WTC11 (cell line): ENCODE results near the gene TMEM141. TPM values are rescaled to one million over a fixed set of nuclear protein-coding genes. Genes with fewer than 3 reads are reported as not detected.
"Not testable (repeated sequence)": the region's sequence is repeated elsewhere in the genome, so short reads cannot be mapped to it uniquely, and the experiment has no call there.

ENCODE experiments used
- ATAC-seq: fragments of 200-7000 bp; cut with Tn5 transposase; 2 replicates; pipeline ENCODE4 v1.10.0; 2021; ENCODE audit warnings: mild to moderate bottlenecking, moderate library complexity
- CTCF ChIA-PET: fragments of 300-600 bp; sonication (Branson Sonifier 250); formaldehyde crosslinking; loops from one replicate; lab custom pipeline; 2021; ENCODE audit warnings: antibody characterized with exemption; lab: Charles Lee
- POLR2A ChIA-PET: fragments of 350-600 bp; sonication (Branson Sonifier 250); formaldehyde crosslinking; loops from one replicate; lab custom pipeline; 2021; ENCODE audit warnings: antibody characterized with exemption; lab: Charles Lee
- DNase-seq: peaks from one replicate; pipeline ENCODE4 v3.0.0; 2021; ENCODE audit warnings: low spot score
- H3K27ac Mint-ChIP-seq: 2 replicates; pipeline ENCODE4 v1.8.0; 2021; ENCODE audit warnings: mixed read lengths
- H3K27me3 Mint-ChIP-seq: 2 replicates; pipeline ENCODE4 v1.8.0; 2021; ENCODE audit warnings: low read depth, mild to moderate bottlenecking, moderate library complexity, mixed read lengths
- H3K36me3 Mint-ChIP-seq: 2 replicates; pipeline ENCODE4 v1.8.0; 2021; ENCODE audit warnings: mixed read lengths
- H3K4me1 Mint-ChIP-seq: 2 replicates; pipeline ENCODE4 v1.8.0; 2022; ENCODE audit warnings: mixed read lengths
- H3K4me3 Mint-ChIP-seq: 2 replicates; pipeline ENCODE4 v1.8.0; 2021; ENCODE audit warnings: mild to moderate bottlenecking, moderate library complexity, mixed read lengths
- H3K9me3 Mint-ChIP-seq: 2 replicates; pipeline ENCODE4 v1.8.0; 2021; ENCODE audit warnings: mixed read lengths
- ATF6 ChIP-seq: sonication (generic); formaldehyde crosslinking; IDR thresholded peaks from 2 replicates; pipeline ENCODE4 v1.8.1; 2023; ENCODE audit warnings: mild to moderate bottlenecking, missing genetic modification reagents
- FOXP1 ChIP-seq: sonication (generic); formaldehyde crosslinking; IDR thresholded peaks from 2 replicates; pipeline ENCODE4 v1.8.0; 2022; ENCODE audit warnings: missing genetic modification reagents, mild to moderate bottlenecking, moderate library complexity, borderline replicate concordance
- GRHL2 ChIP-seq: fragments of 250-450 bp; sonication (Bioruptor Pico); IDR thresholded peaks from 2 replicates; pipeline ENCODE4 v1.8.0; 2022; ENCODE audit warnings: mild to moderate bottlenecking, moderate library complexity; ENCODE audit not compliant: insufficient replicate concordance, severe bottlenecking
- GTF2I ChIP-seq: fragments of 250-450 bp; sonication (Bioruptor Pico); conservative IDR thresholded peaks from 2 replicates; pipeline ENCODE4 v1.4.0; 2021; ENCODE audit warnings: mild to moderate bottlenecking
- NFE2L1 ChIP-seq: sonication (generic); formaldehyde crosslinking; IDR thresholded peaks from 2 replicates; pipeline ENCODE4 v1.8.1; 2023; ENCODE audit warnings: missing genetic modification reagents
- NR2C2 ChIP-seq: sonication (generic); formaldehyde crosslinking; IDR thresholded peaks from 2 replicates; pipeline ENCODE4 v1.8.0; 2022; ENCODE audit warnings: mild to moderate bottlenecking, missing genetic modification reagents
- RORB ChIP-seq: fragments of 250-450 bp; sonication (Bioruptor Pico); IDR thresholded peaks from 2 replicates; pipeline ENCODE4 v1.9.0; 2021; ENCODE audit warnings: mild to moderate bottlenecking
- SOX15 ChIP-seq: fragments of 250-450 bp; sonication (Bioruptor Pico); IDR thresholded peaks from 2 replicates; pipeline ENCODE4 v1.9.0; 2021; ENCODE audit warnings: mild to moderate bottlenecking
- TP53 ChIP-seq: sonication (generic); formaldehyde crosslinking; IDR thresholded peaks from 2 replicates; pipeline ENCODE4 v1.8.1; 2023; ENCODE audit warnings: mild to moderate bottlenecking, missing genetic modification reagents
- USF2 ChIP-seq: sonication (generic); formaldehyde crosslinking; IDR thresholded peaks from 2 replicates; pipeline ENCODE4 v1.8.1; 2023; ENCODE audit warnings: mild to moderate bottlenecking, missing genetic modification reagents, moderate library complexity
- ZMAT4 ChIP-seq: fragments of 250-450 bp; sonication (Bioruptor Pico); IDR thresholded peaks from 2 replicates; pipeline ENCODE4 v1.9.0; 2021; ENCODE audit warnings: mild to moderate bottlenecking
- ZNF121 ChIP-seq: sonication (generic); formaldehyde crosslinking; IDR thresholded peaks from 2 replicates; pipeline ENCODE4 v1.8.0; 2023; ENCODE audit warnings: missing genetic modification reagents
- total RNA-seq: library from RNA; stranded (reverse); gene quantifications from 3 replicates; pipeline ENCODE4 v1.2.3, GENCODE V29; 2021
- TF ChIP-seq, protein P1 (sequence below): sonication (generic); formaldehyde crosslinking; IDR thresholded peaks from 2 replicates; pipeline ENCODE4 v1.8.0; 2022; ENCODE audit warnings: missing genetic modification reagents
- TF ChIP-seq, protein P2 (sequence below): sonication (generic); formaldehyde crosslinking; IDR thresholded peaks from 2 replicates; pipeline ENCODE4 v1.8.1; 2023; ENCODE audit warnings: mild to moderate bottlenecking, missing genetic modification reagents, moderate library complexity

TMEM141 gene
- total RNA-seq, 1 experiment from 2014 or later, result 72.0 TPM

DNA sequence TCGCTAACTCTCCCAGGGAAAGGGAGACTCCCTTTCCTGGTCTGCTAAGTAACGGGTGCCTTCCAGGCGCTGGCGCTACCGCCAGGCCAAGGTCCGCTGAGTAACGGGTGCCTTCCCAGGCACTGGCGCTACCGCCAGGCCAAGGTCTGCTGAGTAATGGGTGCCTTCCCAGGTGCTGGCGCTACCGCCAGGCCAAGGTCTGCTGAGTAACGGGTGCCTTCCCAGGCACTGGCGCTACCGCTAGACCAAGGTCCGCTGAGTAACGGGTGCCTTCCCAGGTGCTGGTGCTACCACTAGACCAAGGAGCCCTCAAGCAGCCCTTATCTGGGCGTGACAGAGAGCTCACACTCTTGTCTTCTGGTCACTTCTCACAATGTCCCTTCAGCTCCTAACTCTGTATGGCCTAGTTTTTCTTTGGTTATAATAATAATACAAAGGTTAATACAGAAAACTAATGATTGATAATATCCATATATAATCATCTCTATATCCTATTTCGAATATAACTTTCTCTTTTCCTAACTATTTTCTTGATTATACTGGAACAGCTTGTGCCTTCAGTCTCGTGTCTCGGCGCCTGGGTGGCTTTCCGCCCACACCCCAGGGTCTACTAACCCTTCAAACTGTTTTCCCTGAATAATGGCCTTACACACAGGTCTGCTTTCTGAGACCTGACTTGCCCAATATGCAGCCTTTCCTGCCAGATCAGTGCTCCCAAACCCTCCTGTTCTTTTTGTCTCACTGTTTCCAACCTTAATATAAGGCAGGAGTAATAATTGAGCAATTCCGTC lies 5.4 kb upstream of the TMEM141 start:
- POLR2A ChIA-PET, DNase-seq, H3K9me3 Mint-ChIP-seq, ATAC-seq, H3K36me3 Mint-ChIP-seq, H3K4me1 Mint-ChIP-seq, H3K4me3 Mint-ChIP-seq, H3K27ac Mint-ChIP-seq: not testable (repeated sequence)
- CTCF ChIA-PET, result interaction anchor here (0.7 to 1.4 kb wide), 4 partner anchors 8 to 244 kb away, joined by 3 to 5 read pairs (median 4); no protein-coding TSS in a partner anchor
- H3K27me3 Mint-ChIP-seq, result peaks cover 15% of the 10 kb centered on the region

GRCh38 chr9:136786451-136786850 lies 4.7 kb upstream of the TMEM141 start:
- Mint-ChIP-seq H3K36me3 (no peaks in the 10 kb centered on the region), H3K27ac (no peak overlapping the region), H3K4me3 (no peak overlapping the region), H3K9me3 (no peaks in the 10 kb centered on the region), H3K4me1 (peaks cover 9% of the 10 kb centered on the region), H3K27me3 (peaks cover 9% of the 10 kb centered on the region)
- TF ChIP-seq NR2C2 (CRISPR knock-in tag), result no peak
- no peak for TF ChIP-seq ATF6 (CRISPR knock-in tag)
- TF ChIP-seq USF2 (CRISPR knock-in tag), result no peak
- no peak for TF ChIP-seq RORB (CRISPR knock-in tag)
- no peak for TF ChIP-seq ZNF121 (CRISPR knock-in tag)
- no peak for TF ChIP-seq ZMAT4 (CRISPR knock-in tag)
- TF ChIP-seq GRHL2 (CRISPR knock-in tag), result no peak
- TF ChIP-seq, protein P1, sequence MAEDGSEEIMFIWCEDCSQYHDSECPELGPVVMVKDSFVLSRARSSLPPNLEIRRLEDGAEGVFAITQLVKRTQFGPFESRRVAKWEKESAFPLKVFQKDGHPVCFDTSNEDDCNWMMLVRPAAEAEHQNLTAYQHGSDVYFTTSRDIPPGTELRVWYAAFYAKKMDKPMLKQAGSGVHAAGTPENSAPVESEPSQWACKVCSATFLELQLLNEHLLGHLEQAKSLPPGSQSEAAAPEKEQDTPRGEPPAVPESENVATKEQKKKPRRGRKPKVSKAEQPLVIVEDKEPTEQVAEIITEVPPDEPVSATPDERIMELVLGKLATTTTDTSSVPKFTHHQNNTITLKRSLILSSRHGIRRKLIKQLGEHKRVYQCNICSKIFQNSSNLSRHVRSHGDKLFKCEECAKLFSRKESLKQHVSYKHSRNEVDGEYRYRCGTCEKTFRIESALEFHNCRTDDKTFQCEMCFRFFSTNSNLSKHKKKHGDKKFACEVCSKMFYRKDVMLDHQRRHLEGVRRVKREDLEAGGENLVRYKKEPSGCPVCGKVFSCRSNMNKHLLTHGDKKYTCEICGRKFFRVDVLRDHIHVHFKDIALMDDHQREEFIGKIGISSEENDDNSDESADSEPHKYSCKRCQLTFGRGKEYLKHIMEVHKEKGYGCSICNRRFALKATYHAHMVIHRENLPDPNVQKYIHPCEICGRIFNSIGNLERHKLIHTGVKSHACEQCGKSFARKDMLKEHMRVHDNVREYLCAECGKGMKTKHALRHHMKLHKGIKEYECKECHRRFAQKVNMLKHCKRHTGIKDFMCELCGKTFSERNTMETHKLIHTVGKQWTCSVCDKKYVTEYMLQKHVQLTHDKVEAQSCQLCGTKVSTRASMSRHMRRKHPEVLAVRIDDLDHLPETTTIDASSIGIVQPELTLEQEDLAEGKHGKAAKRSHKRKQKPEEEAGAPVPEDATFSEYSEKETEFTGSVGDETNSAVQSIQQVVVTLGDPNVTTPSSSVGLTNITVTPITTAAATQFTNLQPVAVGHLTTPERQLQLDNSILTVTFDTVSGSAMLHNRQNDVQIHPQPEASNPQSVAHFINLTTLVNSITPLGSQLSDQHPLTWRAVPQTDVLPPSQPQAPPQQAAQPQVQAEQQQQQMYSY, result no peak
- TF ChIP-seq, protein P2, sequence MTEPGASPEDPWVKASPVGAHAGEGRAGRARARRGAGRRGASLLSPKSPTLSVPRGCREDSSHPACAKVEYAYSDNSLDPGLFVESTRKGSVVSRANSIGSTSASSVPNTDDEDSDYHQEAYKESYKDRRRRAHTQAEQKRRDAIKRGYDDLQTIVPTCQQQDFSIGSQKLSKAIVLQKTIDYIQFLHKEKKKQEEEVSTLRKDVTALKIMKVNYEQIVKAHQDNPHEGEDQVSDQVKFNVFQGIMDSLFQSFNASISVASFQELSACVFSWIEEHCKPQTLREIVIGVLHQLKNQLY, result no peak
- no peak for TF ChIP-seq GTF2I (CRISPR knock-in tag)
- TF ChIP-seq SOX15, result no peak
- no peak for TF ChIP-seq NFE2L1
- TF ChIP-seq TP53 (CRISPR knock-in tag), result no peak
- no peak for TF ChIP-seq FOXP1 (CRISPR knock-in tag)
- POLR2A ChIA-PET, result no interaction called here
- ATAC-seq (no peak), DNase-seq (no peak)
- CTCF ChIA-PET, result interaction anchor here (1.2 to 1.4 kb wide), 2 partner anchors 17 to 243 kb away, joined by 3 to 5 read pairs; no protein-coding TSS in a partner anchor

DNA sequence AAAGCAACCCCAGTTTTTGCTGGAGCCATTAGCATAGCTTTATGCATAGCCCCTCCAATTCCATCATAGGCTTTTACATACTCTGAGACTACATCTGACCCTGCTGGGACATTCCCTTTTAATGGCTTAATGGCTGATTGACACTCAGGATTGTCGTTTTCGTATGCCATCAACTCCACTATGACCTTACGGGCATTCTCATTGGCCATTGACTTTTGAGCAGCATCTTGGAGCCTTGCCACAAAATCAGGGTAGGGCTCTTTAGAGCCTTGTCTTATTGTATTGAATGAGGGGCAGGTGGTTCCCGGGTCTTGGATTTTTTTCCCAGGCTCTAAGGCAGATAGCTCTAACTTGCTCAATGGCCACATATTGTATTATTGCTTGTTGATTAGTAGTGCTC lies 4.2 kb upstream of the TMEM141 start:
- ATAC-seq, H3K36me3 Mint-ChIP-seq, H3K27ac Mint-ChIP-seq, POLR2A ChIA-PET, H3K27me3 Mint-ChIP-seq, H3K4me3 Mint-ChIP-seq, DNase-seq, H3K9me3 Mint-ChIP-seq, H3K4me1 Mint-ChIP-seq: not testable (repeated sequence)
- CTCF ChIA-PET, result interaction anchor here (2.0 kb wide), 1 partner anchor 242 kb away, joined by 5 read pairs; no protein-coding TSS in a partner anchor
